ENCODE results near the gene SUPT20H.

SUPT20H gene

DNA sequence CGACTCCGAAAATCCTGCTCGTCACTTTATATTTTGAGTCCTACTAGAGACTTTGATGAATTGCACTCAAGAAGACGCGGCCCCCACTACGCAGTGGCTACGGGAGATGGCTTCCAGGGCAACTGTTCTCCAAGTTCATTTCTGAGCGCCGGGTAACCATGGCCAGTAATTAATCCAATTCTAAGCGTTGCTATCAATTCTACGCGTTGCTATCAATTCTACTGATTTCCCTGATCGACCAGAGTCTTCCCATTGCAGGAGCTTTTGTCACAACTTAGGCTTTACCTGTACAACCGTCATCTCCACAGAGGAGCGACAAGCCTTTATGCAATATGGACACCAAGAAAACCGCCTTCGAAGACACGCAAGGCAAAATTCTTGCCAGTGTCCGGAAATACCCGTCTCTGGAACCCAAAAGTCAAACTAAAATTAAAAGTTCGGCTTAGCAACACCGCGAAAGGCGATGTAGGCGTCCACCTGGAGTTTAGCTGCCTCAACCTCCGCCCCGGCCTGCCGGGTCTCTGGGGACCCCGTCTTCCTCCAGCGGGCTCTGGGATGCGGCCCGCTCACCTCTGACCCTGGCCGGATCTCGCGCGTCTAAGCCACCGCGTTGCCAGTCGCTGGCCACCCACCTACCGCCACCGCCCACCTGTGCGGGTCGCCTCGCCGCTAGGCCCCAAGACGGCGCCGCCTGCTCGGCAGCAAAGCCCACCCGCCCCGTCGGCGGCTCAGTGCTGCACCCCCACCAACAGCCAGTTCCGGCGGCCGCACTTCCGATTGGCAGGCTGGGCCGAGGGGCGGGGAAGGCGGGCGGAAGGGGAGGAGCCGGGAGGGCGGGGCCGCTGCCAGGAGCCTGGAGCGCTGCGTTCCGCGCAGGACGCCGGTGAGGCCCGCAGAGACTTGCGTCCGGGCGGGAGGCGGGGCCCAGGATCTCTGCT, at the start of gene SUPT20H:
Gene SUPT20H (minus strand): TSS at position 779 of the 938 bp plus-strand sequence. CDS start 8,198 bp downstream, outside the sequence.
- in situ Hi-C loops (cut with HindIII; ENCODE audit: low sequenced_read_pairs) = no loop called here

DNA sequence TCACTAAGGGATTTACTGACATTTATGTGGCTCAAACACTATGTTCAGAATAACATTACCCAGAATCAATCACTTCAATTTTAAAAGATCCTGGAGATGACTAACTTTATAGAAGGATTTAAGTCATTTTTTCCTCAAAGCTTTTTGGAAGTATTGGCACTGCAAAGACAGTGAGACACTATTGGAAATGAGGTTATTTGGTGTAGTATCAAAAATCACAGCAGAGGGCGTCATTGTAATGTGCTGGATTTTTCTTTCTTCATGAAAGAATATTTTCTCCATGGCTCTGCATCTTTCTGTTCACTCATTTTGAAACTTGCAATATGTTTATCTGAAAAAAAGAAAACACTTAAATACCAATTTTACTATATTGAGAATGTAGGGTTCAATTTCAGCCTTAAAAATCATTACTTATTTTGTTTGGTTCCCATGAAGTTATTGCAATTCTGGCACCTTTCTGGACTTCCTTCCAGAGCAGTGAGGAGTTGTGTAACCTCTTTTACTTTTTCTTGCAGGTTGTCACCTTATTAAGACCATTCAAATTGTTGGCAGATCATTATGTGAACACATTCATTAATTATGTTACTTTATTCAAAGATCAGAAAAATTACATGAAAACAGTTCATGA, 49.7 kb upstream of the SUPT20H start:
- in situ Hi-C loops (cut with HindIII; ENCODE audit: low sequenced_read_pairs) = no loop called here

- in situ Hi-C loops (cut with HindIII; ENCODE audit: low sequenced_read_pairs) = no loop called here
Measured at GRCh38 chr13:37107868-37108267, 48.4 kb upstream of the SUPT20H start.

DNA sequence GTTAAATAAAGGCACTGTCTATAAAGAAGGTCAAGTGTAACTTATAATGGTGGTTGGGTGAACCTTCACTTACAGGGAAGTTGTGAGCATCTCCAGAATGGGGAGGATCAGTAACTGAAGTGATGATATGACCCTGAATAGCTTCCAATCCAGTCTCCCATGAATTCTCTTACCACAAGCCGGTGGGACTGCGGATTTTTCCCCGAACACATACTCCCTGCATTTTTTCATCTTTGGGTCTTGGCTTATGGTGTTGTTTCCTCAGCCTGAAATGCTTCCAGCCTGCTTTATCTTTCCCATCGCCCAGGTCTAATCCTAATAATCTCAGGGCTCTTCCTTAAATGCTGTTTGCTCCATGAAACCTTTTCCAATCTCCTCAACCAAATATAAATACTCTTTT, 48.0 kb upstream of the SUPT20H start:
- in situ Hi-C loops (cut with HindIII; ENCODE audit: low sequenced_read_pairs) = no loop called here

GRCh38 chr13:37106642-37107041, 47.2 kb upstream of the SUPT20H start:
- in situ Hi-C loops (cut with HindIII; ENCODE audit: low sequenced_read_pairs) = no loop called here

DNA sequence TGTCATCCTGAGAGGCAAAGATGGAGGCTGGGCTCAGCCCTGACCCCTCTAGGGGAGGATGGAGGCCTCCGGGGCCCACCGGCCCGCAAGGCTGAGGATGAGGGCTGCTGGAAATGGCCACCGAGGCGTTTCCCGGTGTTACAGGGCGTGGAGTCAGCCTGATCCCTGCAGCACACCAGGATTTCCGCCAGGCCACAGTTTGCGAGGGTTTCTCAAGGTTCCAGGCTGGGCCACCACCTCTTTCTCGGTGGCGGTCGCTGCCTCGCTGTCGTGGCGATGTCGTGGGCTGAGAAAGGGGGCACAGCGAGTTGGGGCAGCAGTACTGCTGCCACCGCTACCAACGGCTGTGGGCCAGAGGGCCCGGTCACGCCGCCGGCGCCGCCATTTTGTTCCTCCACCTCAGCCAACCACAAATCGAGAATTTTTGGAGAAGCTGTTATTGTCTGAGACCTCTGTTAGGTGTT, 45.8 kb upstream of the SUPT20H start, which contains the start of gene CSNK1A1L:
Gene CSNK1A1L (minus strand): TSS at position 414 of the 464 bp plus-strand sequence. CDS start 408 bp downstream, at position 6.
- in situ Hi-C loops (cut with HindIII; ENCODE audit: low sequenced_read_pairs) = no loop called here

- in situ Hi-C loops (cut with HindIII; ENCODE audit: low sequenced_read_pairs) = no loop called here
Measured at GRCh38 chr13:37102896-37103295, 43.4 kb upstream of the SUPT20H start.

DNA sequence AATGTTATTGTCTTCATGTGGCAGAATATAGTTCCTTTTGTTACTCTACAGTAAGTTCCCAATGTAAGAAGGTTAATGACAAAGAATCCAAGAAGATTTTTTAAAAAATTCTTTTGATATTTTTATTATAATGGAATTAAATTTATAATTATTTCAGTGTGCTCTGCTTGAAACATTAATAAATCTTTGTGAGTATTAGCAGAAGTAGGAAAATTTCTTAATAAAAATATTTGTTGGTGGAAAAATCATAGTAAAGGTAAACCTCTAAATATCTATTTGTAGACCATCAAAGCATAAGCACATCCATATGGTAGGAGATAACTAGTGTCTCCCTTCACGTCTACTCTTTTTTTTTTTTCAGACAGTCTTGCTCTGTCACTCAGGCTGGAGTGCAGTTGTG, 41.7 kb upstream of the SUPT20H start:
- in situ Hi-C loops (cut with HindIII; ENCODE audit: low sequenced_read_pairs) = no loop called here

- in situ Hi-C loops (cut with HindIII; ENCODE audit: low sequenced_read_pairs) = no loop called here
Measured at GRCh38 chr13:37100731-37101130, 41.2 kb upstream of the SUPT20H start.

GRCh38 chr13:37097076-37097475, 37.6 kb upstream of the SUPT20H start:
- in situ Hi-C loops (cut with HindIII; ENCODE audit: low sequenced_read_pairs) = no loop called here

DNA sequence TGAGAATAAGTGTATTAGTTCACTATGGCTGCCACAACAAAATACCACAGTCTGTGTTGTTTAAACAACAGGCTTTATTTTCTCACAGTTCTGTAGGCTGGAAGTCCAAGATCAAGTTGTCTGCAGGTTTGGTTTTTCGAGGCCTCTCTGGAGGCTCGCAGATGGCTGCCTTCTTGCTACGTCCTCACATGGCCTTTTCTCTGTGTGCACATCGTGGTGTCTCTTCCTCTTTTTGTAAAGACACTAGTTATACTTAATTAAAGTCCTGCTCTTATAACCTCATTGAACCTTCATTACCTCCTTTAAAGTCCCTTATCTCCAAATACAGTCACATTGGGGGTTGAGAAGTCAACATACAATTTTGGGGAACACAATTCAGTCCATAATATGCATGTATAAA, 35.4 kb upstream of the SUPT20H start:
- in situ Hi-C loops (cut with HindIII; ENCODE audit: low sequenced_read_pairs) = no loop called here

- in situ Hi-C loops (cut with HindIII; ENCODE audit: low sequenced_read_pairs) = no loop called here
Measured at GRCh38 chr13:37094099-37094498, 34.6 kb upstream of the SUPT20H start.

DNA sequence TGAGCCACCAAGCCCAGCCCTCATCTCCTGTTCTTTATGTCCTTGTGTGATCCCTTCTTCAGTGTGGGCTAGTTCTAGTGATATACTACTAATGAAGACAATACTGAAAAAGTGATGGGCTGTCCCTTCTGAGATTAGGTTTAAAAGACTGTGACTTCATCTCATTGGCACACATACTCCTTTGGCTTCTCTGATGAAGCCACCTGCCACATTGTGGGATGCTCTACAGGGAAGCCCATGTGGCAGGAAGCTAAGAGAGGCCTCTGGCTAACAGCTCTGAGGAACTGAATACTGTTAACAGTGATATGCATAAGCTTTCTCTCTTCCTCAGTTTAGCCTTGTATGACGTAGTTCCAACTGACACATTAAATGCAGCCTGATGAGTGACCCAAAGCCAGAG, 32.3 kb upstream of the SUPT20H start:
- in situ Hi-C loops (cut with HindIII; ENCODE audit: low sequenced_read_pairs) = no loop called here

DNA sequence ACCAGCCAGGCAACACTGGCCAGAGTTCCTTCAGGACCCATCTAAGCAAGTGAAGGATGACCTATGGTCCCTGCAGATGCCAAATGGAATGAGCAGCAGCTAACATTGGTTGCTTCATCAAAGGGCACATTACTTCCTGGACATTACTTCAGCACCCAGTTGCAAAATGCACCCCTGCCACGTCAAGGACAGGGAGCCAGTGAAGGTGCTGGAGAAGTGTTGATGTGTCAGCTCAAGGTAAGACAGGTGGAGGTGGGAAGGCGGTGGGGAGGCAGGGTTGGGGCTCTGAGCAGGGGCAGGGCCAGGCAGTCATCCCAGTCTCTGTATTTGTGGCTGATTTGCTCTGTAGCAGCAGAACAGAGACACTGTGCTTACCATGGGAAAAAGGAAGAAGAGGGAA, 31.4 kb upstream of the SUPT20H start:
- in situ Hi-C loops (cut with HindIII; ENCODE audit: low sequenced_read_pairs) = no loop called here

- in situ Hi-C loops (cut with HindIII; ENCODE audit: low sequenced_read_pairs) = no loop called here
Measured at GRCh38 chr13:37089495-37089894, 30.0 kb upstream of the SUPT20H start.

DNA sequence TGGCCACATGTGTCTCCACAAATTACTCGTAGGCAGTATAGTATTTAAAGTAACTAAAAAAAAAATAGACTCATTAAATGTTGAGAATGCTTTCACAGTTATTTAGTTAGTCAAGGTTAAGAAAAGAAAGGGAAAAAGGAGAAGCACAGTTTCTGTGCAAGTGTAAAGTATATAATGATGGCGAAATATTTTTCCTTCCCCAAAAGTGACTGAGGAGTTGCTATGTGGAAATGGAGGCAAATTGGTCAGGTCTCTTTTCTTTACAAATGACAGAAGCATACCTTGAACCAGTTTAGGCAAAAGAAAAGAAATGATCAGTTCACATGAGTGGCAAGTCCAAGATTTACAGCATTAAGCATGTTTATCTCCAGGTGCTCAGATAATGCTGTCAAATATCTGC, 28.0 kb upstream of the SUPT20H start:
- in situ Hi-C loops (cut with HindIII; ENCODE audit: low sequenced_read_pairs) = no loop called here

- in situ Hi-C loops (cut with HindIII; ENCODE audit: low sequenced_read_pairs) = no loop called here
Measured at GRCh38 chr13:37085606-37086005, 26.1 kb upstream of the SUPT20H start.

- in situ Hi-C loops (cut with HindIII; ENCODE audit: low sequenced_read_pairs) = no loop called here
Measured at GRCh38 chr13:37076818-37077217, 17.3 kb upstream of the SUPT20H start.

- in situ Hi-C loops (cut with HindIII; ENCODE audit: low sequenced_read_pairs) = no loop called here
Measured at GRCh38 chr13:37075164-37075563, 15.7 kb upstream of the SUPT20H start.

DNA sequence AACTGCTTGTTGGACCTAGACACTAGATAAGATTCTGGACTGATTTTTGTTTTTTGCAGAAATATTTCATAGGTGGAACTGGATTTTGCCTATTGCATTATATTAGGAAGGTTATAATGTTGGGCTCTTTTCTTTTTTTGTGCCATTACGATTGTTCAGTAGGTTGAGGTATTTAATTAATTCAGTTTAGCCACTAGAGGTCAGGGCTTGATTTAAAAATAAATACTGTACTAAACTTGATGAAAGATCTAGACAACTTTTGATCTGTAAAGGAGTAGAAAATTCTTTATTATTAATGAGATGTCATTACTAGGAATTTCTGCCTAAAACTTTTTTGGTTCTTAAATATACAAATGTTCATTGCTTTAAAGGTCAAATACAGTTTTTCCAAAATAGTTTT, 15.2 kb upstream of the SUPT20H start:
- in situ Hi-C loops (cut with HindIII; ENCODE audit: low sequenced_read_pairs) = no loop called here

DNA sequence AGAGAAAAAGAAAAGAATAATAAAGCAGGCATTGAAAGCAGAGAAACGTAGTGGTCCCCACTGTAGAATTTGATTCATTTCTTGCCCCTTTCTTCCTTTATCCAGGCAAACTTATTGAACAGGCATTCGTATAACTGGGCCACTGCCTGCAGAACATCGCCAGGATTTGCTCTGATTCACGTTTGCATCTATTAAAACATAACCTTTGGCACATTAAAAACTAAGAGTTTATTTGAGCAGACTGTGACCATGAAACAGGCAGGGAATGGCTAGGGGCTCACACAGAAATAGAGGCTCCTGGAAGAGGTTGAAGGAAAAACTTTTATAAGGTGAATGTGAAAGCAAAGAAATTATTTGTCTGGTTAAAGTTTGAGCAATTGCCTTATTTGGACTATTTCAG, 12.5 kb upstream of the SUPT20H start:
- in situ Hi-C loops (cut with HindIII; ENCODE audit: low sequenced_read_pairs) = no loop called here

- in situ Hi-C loops (cut with HindIII; ENCODE audit: low sequenced_read_pairs) = no loop called here
Measured at GRCh38 chr13:37070956-37071355, 11.5 kb upstream of the SUPT20H start.

Data from DLD1 (cell line).